PC-9 (cell line): ENCODE data around the gene GRAP2.

Experiments
- CTCF ChIP-seq: fragments of 200-600 bp; sonication (generic); conservative IDR thresholded peaks from 2 replicates; pipeline ENCODE4 v1.6.1; 2017; ENCODE audit warnings: mixed run types, antibody characterized with exemption, mild to moderate bottlenecking, moderate library complexity
- EZH2 ChIP-seq: fragments of 200-600 bp; sonication (generic); IDR thresholded peaks from 2 replicates; pipeline ENCODE4 v1.8.0; 2017; ENCODE audit warnings: antibody characterized with exemption, low read depth

GRCh38 chr22:39872548-39872947, 28.3 kb upstream of the GRAP2 start:
- TF ChIP-seq CTCF, result no peak
- no peak for TF ChIP-seq EZH2
